H1 (cell line): ENCODE data around the gene MBOAT1.

Source experiments
- CTCF ChIP-seq, 3 experiments: IDR thresholded peaks; 1 replicate in 2 of 3; 2 replicates in 1 of 3; pipeline versions ENCODE4 v1.5.1 to v1.6.1; 2011; ENCODE audit warnings: low read length in 3 of 3, mild to moderate bottlenecking in 3 of 3, inconsistent platforms in 2 of 3, low read depth in 1 of 3, moderate library complexity in 1 of 3; ENCODE audit not compliant: insufficient read depth in 1 of 3; ENCODE audit errors: control extremely low read depth in 1 of 3
- E2F6 ChIP-seq: IDR thresholded peaks from 2 replicates; pipeline ENCODE4 v1.6.1; 2012; ENCODE audit warnings: inconsistent platforms
- GABPA ChIP-seq: IDR thresholded peaks from 2 replicates; pipeline ENCODE4 v1.6.1; 2011; ENCODE audit warnings: mild to moderate bottlenecking, low read length, moderate library complexity, borderline replicate concordance; ENCODE audit not compliant: insufficient read depth
- ZNF274 ChIP-seq: IDR thresholded peaks from 2 replicates; pipeline ENCODE4 v1.7.0; 2012; ENCODE audit warnings: low read length, borderline replicate concordance; ENCODE audit errors: extremely low read depth

GRCh38 chr6:20086992-20087391, 125.3 kb downstream of the MBOAT1 start:
- TF ChIP-seq E2F6 (no peak), ZNF274 (no peak), CTCF (IDR thresholded peaks at IDR 0.05; ENCODE audit: control extremely low read depth in 1 of 3, insufficient read depth in 1 of 3, low read depth in 1 of 3, low read length in 3 of 3) (no peak), GABPA (no peak)
